ENCODE measurements around the gene RASSF7.

RASSF7 gene

GRCh38 chr11:610146-610801, 49.5 kb downstream of the RASSF7 start:
- no peak for TF ChIP-seq CTCF (IDR thresholded peaks at IDR 0.05; ENCODE audit: insufficient read depth, missing control alignments)
- no peak for FAIRE-seq

GRCh38 chr11:611001-611996, 50.5 kb downstream of the RASSF7 start:
- no peak for FAIRE-seq
- no peak for TF ChIP-seq CTCF (IDR thresholded peaks at IDR 0.05; ENCODE audit: insufficient read depth, missing control alignments)
- DNase-seq (ENCODE audit: insufficient read length, low spot score), result no peak

More at GRCh38 chr11:610146-610801, 49.5 kb downstream of the RASSF7 start:
- DNase-seq (ENCODE audit: insufficient read length, low spot score), result no peak

- no peak for DNase-seq (ENCODE audit: insufficient read length, low spot score)
- TF ChIP-seq CTCF (IDR thresholded peaks at IDR 0.05; ENCODE audit: insufficient read depth, missing control alignments), result no peak
- FAIRE-seq, result no peak
These were observed 51.6 kb downstream of the RASSF7 start for GRCh38 chr11:612201-612960.

- no peak for TF ChIP-seq CTCF (IDR thresholded peaks at IDR 0.05; ENCODE audit: insufficient read depth, missing control alignments)
- FAIRE-seq, result no peak
These were observed 52.2 kb downstream of the RASSF7 start for GRCh38 chr11:612961-613300.

GRCh38 chr11:613369-613968, 52.7 kb downstream of the RASSF7 start:
- DNase-seq (ENCODE audit: insufficient read length, low spot score) (peak; percentile 32), FAIRE-seq (no peak)
- TF ChIP-seq CTCF (IDR thresholded peaks at IDR 0.05; ENCODE audit: insufficient read depth, missing control alignments), result no peak

More at GRCh38 chr11:612961-613300, 52.2 kb downstream of the RASSF7 start:
- DNase-seq (ENCODE audit: insufficient read length, low spot score), result no peak

All from D721Med (cell line).